22Rv1 (cell line): Measurements from ENCODE around the gene OSTF1.

Experiments
- ZFX ChIP-seq: fragments of 450-650 bp; IDR thresholded peaks from 2 replicates; pipeline ENCODE4 v1.6.1; 2017; ENCODE audit warnings: antibody characterized with exemption, borderline replicate concordance
- TF ChIP-seq, protein P1 (sequence below): fragments of 450-650 bp; IDR thresholded peaks from 2 replicates; pipeline ENCODE4 v1.5.1; 2017; ENCODE audit warnings: mild to moderate bottlenecking

GRCh38 chr9:75084081-75084672 is 4.1 kb upstream of the OSTF1 start:
- TF ChIP-seq, protein P1, sequence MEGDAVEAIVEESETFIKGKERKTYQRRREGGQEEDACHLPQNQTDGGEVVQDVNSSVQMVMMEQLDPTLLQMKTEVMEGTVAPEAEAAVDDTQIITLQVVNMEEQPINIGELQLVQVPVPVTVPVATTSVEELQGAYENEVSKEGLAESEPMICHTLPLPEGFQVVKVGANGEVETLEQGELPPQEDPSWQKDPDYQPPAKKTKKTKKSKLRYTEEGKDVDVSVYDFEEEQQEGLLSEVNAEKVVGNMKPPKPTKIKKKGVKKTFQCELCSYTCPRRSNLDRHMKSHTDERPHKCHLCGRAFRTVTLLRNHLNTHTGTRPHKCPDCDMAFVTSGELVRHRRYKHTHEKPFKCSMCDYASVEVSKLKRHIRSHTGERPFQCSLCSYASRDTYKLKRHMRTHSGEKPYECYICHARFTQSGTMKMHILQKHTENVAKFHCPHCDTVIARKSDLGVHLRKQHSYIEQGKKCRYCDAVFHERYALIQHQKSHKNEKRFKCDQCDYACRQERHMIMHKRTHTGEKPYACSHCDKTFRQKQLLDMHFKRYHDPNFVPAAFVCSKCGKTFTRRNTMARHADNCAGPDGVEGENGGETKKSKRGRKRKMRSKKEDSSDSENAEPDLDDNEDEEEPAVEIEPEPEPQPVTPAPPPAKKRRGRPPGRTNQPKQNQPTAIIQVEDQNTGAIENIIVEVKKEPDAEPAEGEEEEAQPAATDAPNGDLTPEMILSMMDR: no peak
- TF ChIP-seq ZFX: no peak
